ENCODE data around the gene ENHO. TPM values are rescaled to one million over a fixed set of nuclear protein-coding genes. Genes with fewer than 3 reads are reported as not detected.
"Not testable (repeated sequence)": the region's sequence is repeated elsewhere in the genome, so short reads cannot be mapped to it uniquely, and the experiment has no call there.

The ENHO gene
- total RNA-seq, 1 donor from 2014 or later = 0.96 TPM

DNA sequence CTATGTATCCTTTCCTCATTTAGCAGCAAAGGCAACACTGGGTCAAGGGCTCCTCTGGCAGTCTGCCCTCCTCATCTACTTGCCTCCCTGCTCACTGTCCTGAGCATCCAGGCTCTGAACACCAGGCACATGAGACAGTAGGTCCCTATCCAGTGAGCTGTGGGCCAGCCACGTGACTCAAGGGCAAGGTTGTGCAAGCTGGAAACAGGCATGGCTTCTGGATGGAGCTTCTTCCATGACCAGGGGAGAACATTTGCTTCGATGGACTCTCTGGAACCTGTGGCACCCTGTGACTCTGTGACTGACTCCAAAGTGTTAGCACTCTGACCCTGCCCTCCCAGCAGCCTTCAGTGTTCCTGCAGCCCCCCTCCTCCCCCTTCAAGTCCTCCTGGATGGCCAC is 31.2 kb downstream of the ENHO start:
- Mint-ChIP-seq H3K9me3 (no peaks in the 10 kb centered on the region), H3K27me3 (ENCODE audit: low read depth) (peaks cover 44% of the 10 kb centered on the region), H3K27ac (no peak overlapping the region), H3K36me3 (no peaks in the 10 kb centered on the region), H3K4me1 (no peaks in the 10 kb centered on the region), H3K4me3 (no peak overlapping the region)
- no peak for DNase-seq (ENCODE audit: low spot score in 2 of 2, unreplicated experiment in 2 of 2)
- TF ChIP-seq, protein P1, sequence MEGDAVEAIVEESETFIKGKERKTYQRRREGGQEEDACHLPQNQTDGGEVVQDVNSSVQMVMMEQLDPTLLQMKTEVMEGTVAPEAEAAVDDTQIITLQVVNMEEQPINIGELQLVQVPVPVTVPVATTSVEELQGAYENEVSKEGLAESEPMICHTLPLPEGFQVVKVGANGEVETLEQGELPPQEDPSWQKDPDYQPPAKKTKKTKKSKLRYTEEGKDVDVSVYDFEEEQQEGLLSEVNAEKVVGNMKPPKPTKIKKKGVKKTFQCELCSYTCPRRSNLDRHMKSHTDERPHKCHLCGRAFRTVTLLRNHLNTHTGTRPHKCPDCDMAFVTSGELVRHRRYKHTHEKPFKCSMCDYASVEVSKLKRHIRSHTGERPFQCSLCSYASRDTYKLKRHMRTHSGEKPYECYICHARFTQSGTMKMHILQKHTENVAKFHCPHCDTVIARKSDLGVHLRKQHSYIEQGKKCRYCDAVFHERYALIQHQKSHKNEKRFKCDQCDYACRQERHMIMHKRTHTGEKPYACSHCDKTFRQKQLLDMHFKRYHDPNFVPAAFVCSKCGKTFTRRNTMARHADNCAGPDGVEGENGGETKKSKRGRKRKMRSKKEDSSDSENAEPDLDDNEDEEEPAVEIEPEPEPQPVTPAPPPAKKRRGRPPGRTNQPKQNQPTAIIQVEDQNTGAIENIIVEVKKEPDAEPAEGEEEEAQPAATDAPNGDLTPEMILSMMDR (IDR thresholded peaks at IDR 0.05; ENCODE audit: unreplicated experiment) = no peak

DNA sequence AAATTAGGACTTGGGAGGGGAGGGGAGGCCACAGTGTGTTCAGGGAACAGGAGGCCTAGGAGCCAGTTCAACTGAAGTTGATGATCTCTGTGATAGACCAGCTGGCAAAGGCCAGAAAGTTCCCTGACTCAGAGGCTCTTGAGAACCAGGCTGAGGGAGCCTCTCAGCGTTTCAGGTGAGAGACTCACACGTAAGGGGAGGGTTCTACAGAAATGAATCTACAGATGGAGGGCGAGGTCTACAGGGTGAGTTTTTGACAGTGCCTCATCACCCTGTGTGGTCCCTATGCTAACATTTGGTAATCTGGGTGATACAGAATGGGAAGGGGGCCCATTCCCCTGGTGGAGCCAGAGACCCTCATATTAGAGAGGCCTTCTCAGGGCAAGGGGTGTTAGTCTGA is 32.0 kb downstream of the ENHO start:
- no peak overlapping the region for H3K27ac Mint-ChIP-seq
- H3K9me3 Mint-ChIP-seq = no peaks in the 10 kb centered on the region
- DNase-seq (ENCODE audit: low spot score in 2 of 2, unreplicated experiment in 2 of 2) = no peak
- TF ChIP-seq, protein P1 (IDR thresholded peaks at IDR 0.05; ENCODE audit: unreplicated experiment) = no peak
- peaks cover 40% of the 10 kb centered on the region for H3K27me3 Mint-ChIP-seq (ENCODE audit: low read depth)
- no peak overlapping the region for H3K4me3 Mint-ChIP-seq
- H3K4me1 Mint-ChIP-seq = no peaks in the 10 kb centered on the region
- H3K36me3 Mint-ChIP-seq = no peaks in the 10 kb centered on the region

DNA sequence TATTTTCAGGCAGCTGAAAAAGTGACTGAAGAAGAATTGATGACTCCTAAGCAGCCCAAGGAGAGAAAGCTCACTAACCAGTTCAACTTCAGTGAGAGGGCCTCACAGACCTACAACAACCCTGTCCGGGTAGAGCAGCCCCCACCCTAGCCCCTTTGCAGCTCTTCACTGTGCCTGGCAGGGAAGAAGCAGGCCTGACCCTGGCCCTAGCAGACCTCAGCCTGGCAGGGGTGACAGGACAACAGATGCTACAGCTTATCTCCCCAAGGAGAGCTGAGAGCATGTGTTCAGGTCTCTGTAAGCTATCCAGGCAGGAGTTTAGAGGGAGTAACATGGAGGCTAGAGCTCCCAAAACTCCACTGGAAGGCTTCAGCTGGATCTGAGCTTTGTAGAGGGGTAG is 32.4 kb downstream of the ENHO start:
- Mint-ChIP-seq H3K9me3 (no peaks in the 10 kb centered on the region), H3K4me1 (no peaks in the 10 kb centered on the region), H3K27me3 (ENCODE audit: low read depth) (peaks cover 40% of the 10 kb centered on the region), H3K27ac (no peak overlapping the region), H3K4me3 (no peak overlapping the region), H3K36me3 (no peaks in the 10 kb centered on the region)
- no peak for DNase-seq (ENCODE audit: low spot score in 2 of 2, unreplicated experiment in 2 of 2)
- TF ChIP-seq, protein P1 (IDR thresholded peaks at IDR 0.05; ENCODE audit: unreplicated experiment) = no peak

DNA sequence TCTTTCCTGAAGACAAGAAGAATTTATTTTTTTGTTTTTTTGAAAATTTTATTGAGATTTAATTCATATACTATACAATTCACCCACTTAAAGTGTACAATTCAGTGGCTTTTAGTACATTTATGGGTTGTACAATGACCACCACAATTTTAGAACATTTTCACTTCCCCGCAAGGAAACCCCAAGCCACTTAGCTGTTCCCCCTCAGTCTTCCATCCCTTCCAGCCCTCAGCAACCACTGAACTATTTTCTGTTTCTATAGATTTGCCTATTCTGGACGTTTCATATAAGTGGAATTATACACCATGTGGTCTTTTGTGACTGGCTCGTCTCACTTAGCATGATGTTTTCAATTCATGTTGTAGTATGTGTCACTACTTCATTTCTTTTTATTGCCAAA is 36.2 kb downstream of the ENHO start:
- H3K36me3 Mint-ChIP-seq = no peaks in the 10 kb centered on the region
- no peak overlapping the region for H3K27ac Mint-ChIP-seq
- DNase-seq (ENCODE audit: low spot score in 2 of 2, unreplicated experiment in 2 of 2) = no peak
- no peaks in the 10 kb centered on the region for H3K4me1 Mint-ChIP-seq
- TF ChIP-seq, protein P1 (IDR thresholded peaks at IDR 0.05; ENCODE audit: unreplicated experiment) = no peak
- no peak overlapping the region for H3K4me3 Mint-ChIP-seq
- H3K9me3 Mint-ChIP-seq = no peaks in the 10 kb centered on the region
- H3K27me3 Mint-ChIP-seq (ENCODE audit: low read depth) = peaks cover 36% of the 10 kb centered on the region

DNA sequence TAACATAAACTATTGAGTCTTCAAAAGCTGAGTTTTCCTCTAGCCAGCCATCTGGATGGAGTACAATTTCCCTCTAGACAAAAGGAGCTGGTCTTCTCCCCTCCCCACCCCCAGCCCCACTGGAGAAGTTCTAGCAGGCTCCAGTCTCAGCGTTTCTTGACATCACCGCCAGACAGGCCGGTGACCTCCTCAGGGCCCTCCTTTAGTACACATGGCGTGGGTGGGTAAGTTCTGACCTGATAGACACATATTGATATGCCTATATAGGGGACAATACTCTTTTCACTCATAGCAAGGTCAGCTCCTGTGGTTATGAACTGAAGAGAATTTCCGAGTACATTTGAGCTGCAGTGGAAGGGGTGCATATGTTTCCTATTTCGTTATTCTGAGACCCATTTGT is 37.0 kb downstream of the ENHO start:
- peaks cover 30% of the 10 kb centered on the region for H3K27me3 Mint-ChIP-seq (ENCODE audit: low read depth)
- H3K9me3 Mint-ChIP-seq = no peaks in the 10 kb centered on the region
- TF ChIP-seq, protein P1 (IDR thresholded peaks at IDR 0.05; ENCODE audit: unreplicated experiment) = no peak
- no peak for DNase-seq (ENCODE audit: low spot score in 2 of 2, unreplicated experiment in 2 of 2)
- no peaks in the 10 kb centered on the region for H3K4me1 Mint-ChIP-seq
- H3K36me3 Mint-ChIP-seq = no peaks in the 10 kb centered on the region
- no peak overlapping the region for H3K27ac Mint-ChIP-seq
- H3K4me3 Mint-ChIP-seq = no peak overlapping the region

GRCh38 chr9:34484678-34485077 is 38.1 kb downstream of the ENHO start:
- peaks cover 20% of the 10 kb centered on the region for H3K27me3 Mint-ChIP-seq (ENCODE audit: low read depth)
- H3K27ac Mint-ChIP-seq = no peak overlapping the region
- no peaks in the 10 kb centered on the region for H3K36me3 Mint-ChIP-seq
- H3K9me3 Mint-ChIP-seq = no peaks in the 10 kb centered on the region
- TF ChIP-seq, protein P1 (IDR thresholded peaks at IDR 0.05; ENCODE audit: unreplicated experiment) = no peak
- no peak overlapping the region for H3K4me3 Mint-ChIP-seq
- DNase-seq (ENCODE audit: low spot score in 2 of 2, unreplicated experiment in 2 of 2) = no peak
- H3K4me1 Mint-ChIP-seq = no peaks in the 10 kb centered on the region

DNA sequence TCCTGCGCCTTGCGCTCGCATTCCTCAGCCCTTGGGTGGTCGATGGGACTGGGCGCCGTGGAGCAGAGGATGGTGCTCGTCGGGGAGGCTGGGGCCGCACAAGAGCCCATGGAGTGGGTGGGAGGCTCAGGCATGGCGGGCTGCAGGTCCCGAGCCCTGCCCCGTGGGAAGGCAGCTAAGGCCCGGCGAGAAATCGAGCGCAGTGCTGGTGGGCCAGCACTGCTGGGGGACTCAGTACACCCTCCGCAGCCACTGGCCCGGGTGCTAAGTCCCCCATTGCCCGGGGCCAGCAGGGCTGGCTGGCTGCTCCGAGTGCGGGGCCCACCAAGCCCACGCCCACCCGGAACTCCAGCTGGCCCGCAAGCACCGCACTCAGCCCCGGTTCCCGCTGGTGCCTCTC is 40.0 kb downstream of the ENHO start:
- not testable (repeated sequence) for H3K36me3 Mint-ChIP-seq; DNase-seq (ENCODE audit: low spot score in 2 of 2, unreplicated experiment in 2 of 2); H3K4me3 Mint-ChIP-seq; H3K9me3 Mint-ChIP-seq; H3K4me1 Mint-ChIP-seq; H3K27ac Mint-ChIP-seq
- peaks cover 13% of the 10 kb centered on the region for H3K27me3 Mint-ChIP-seq (ENCODE audit: low read depth)

DNA sequence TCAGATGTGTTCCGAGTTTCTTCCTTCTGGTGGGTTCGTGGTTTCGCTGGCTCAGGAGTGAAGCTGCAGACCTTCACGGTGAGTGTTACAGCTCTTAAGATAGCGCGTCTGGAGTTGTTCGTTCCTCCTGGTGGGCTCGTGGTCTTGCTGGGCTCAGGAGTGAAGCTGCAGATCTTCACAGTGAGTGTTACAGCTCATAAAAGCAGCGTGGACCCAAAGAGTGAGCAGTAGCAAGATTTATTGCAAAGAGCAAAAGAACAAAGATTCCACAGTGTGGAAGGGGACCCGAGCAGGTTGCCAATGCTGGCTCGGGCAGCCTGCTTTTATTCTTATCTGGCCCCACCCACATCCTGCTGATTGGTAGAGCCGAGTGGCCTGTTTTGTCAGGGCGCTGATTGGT is 41.2 kb downstream of the ENHO start:
- H3K9me3 Mint-ChIP-seq; DNase-seq (ENCODE audit: low spot score in 2 of 2, unreplicated experiment in 2 of 2); H3K4me1 Mint-ChIP-seq; H3K36me3 Mint-ChIP-seq; H3K27ac Mint-ChIP-seq; H3K4me3 Mint-ChIP-seq: not testable (repeated sequence)
- peaks cover 15% of the 10 kb centered on the region for H3K27me3 Mint-ChIP-seq (ENCODE audit: low read depth)
